Stimulated activated CD4-positive, alpha-beta T cell treated with anti-CD3 and anti-CD28 coated beads, Interleukin-12 subunit alpha, Interleukin-12 subunit beta, amount 100 ng/mL, for 24 hours (primary cell): ENCODE measurements around the gene COMMD1.
"Not testable (repeated sequence)": the region's sequence is repeated elsewhere in the genome, so short reads cannot be mapped to it uniquely, and the experiment has no call there.

ENCODE experiments used
- DNase-seq, 2 experiments: peaks; one replicate each; pipeline ENCODE4 v3.0.0-alpha.2; 2020; ENCODE audit warnings: low read depth in 2 of 2

COMMD1 gene

GRCh38 chr2:61966087-61966727, 60.7 kb downstream of the COMMD1 start:
- DNase-seq, result no peak

- DNase-seq, result no peak
Observed at GRCh38 chr2:61967262-61967661, 61.8 kb downstream of the COMMD1 start.

DNA sequence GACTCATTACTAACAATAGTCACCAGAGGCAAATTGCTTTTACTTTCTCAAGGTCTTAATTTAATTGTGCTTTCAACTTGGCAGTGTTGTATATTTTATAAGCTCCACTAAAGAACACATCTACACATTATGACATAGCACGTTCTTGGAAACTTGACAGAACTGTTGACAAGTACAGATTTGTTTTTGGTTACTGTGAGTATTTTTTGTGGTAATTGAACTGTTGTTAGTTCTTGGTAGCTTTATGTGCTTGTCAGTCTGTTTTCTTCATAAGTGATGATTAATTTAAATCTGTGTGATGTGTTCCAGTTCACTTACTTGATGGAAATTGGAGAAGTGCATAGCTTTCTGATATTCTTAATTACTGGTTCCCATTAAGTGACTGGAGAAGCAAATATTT, 63.9 kb downstream of the COMMD1 start:
- no peak for DNase-seq

DNA sequence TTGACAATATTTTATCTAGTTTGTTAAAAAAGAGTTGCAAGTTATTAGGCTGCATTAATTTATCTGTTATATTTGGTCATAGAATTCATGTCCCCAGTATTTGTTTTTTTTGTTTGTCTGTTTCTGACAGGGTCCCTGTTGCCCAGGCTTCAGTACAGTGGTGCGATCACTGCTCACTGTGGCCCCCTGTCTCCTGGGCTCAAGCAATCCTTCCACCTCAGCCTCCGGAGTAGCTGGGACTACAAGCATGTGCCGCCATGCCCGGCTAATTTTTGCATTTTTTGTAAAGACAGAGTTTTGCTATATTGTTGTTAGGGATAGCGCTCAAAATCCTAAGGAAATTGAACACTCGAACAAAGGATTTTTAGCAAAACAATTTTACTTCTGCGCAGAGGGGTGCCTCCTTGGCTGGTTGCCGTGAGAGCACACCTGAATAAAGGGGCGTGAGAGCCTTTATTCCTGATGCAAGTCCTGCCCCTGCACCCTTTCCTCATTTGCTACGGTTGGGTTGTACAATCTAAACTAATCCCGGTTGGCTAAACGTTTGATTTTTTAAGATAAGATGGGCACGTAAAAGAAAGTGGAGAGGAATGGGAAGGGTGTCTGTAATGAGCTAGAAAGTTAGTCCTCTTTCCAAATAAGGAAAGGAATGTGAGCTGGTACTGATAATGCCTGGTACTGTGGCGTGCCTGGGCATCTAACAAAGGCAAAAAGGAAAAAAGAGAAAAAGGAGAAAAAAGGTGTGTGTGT, 65.5 kb downstream of the COMMD1 start:
- DNase-seq, result no peak

DNA sequence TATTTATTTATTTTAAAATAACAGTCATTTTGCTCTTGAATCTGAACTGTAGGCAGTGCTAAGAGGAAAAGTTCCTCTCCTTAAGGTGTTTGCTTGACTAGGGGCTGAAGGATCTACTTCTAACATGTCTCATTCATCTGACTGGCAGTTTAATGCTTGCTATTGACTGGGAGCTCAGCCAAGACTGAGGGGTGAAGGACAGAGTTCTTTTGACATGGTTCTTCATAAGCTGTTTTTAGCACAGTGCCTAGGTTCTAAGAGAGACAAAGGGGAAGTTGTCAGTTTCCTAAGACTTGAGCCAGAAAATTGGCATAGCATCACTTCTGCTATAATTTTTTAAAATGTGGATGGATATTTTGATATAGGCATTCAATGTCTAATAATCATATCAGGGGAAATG, 73.0 kb downstream of the COMMD1 start:
- DNase-seq, result no peak

DNA sequence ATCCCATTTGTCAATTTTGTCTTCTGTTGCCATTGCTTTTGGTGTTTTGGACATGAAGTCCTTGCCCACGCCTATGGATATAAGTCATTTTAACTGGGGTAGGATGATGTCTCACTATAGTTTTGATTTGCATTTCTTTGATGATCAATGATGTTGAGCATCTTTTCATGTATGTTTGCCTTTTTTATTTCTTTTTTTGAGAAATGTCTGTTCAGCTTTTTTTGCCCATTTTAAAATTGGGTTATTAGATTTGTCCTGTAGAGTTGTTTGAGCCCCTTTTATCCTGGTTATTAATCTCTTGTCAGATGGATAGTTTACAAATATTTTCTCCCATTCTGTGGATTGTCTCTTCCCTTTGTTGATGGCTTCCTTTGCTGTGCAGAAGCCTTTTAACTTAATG, 75.3 kb downstream of the COMMD1 start:
- DNase-seq, result no peak

DNA sequence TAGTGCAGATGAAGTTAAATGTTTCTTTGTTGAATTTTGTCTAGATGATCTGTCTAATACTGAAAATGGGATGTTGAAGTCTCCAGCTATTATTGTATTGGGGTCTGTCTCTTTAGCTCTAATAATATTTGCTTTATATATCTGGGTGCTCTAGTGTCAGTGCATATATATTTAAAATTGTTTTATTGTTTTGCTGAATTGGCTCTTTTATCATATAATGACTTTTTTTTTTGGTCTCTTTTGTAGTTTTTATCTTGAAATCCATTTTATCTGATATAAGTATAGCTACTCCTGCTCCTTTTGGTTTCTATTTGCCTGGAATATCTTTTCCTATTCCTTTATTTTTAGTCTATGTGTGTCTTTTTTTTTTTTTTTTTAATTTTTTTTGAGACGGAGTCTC, 79.2 kb downstream of the COMMD1 start:
- no peak for DNase-seq

DNA sequence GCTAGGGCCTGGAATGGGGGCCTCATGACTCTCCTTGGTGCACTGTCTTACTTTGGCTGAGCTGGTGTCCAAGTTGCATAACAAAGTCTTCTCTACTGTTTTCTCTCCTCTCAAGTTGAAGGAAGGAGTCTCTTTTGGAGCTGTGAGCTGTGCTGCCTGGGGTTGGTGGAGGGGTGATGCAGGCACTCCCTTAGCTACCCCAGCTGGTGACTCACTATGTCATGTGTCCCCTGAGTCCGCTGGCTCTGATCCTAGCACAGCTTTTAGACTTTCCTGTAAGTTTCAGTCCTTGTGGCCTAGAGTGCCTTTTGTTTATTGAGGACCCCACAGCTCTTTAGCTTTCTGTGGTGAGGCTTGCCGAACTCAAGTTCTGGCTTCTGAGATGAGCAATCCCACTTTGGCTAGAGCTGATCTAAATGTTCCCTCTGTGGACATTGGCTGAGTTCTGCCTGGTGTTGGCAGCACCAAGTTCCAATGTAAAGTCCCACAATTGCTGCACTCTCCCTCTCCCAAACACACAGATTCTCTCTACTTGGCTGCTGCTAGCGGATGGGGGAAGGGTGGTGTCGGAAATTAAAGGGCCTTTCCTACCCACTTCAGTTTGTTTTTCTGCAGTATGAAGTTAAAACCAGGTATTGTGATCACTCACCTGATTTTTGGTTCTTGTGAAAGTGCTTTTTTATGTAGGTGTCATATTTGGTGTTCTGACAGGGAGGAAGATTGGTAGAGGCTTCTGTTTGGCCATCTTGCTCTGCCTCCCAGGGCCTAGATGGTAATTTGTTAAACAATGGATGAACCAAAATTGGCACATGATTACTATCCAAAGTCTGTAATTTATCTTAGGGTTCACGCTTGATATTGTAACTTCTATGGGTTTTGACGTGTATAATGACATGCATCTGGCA, 83.2 kb downstream of the COMMD1 start:
- DNase-seq, result no peak

GRCh38 chr2:61993422-61994024, 88.0 kb downstream of the COMMD1 start:
- DNase-seq, result no peak

GRCh38 chr2:61994531-61994930, 89.1 kb downstream of the COMMD1 start:
- DNase-seq, result no peak

- no peak for DNase-seq
Observed at GRCh38 chr2:61995065-61995464, 89.6 kb downstream of the COMMD1 start.

DNA sequence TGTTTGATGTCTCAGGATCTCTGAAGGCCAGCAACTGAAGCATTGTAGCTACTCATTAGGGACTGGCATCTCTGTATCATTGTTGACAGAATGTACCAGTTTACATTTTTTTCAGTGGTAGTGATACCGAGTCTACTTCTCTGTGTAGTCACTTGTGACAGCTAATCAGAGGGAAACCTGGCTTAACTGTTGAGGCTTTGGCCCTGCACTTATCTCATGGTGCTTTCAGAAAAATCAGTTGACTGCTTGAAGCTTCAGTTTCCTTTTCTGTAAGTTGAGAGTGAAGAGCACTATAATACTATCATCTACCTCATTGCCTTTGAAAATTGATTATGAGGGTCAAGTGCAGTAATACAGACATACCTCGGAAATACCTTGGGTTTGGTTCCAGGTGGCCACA, 90.0 kb downstream of the COMMD1 start:
- no peak for DNase-seq

DNA sequence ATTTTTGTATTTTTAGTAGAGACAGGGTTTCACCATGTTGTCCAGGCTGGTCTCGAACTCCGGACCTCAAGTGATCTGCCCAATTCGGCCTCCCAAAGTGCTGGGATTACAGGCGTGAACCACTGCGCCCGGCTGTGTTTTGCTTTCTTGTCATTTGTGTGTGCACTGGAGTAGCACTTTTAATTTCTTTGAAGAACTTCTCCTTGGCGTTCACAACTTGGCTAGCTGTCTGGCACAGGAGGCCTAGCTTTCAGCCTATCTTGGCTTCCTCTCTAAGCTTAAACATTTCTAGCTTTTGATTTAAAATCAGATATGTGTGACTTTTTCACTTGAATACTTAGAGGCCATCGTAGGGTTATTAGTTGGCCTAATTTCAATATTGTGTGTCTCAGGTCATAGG, 93.0 kb downstream of the COMMD1 start:
- no peak for DNase-seq

DNA sequence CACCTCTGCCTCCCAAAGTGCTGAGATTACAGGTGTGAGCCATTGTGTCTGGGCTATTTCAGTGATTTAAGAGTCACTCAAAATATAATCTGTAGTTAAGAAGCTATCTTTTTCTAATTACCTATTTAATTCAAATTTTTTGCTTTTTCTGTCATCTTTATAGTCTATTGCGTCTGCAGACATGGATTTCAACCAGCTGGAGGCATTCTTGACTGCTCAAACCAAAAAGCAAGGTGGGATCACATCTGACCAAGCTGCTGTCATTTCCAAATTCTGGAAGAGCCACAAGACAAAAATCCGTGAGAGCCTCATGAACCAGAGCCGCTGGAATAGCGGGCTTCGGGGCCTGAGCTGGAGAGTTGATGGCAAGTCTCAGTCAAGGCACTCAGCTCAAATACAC, 95.1 kb downstream of the COMMD1 start:
- no peak for DNase-seq

DNA sequence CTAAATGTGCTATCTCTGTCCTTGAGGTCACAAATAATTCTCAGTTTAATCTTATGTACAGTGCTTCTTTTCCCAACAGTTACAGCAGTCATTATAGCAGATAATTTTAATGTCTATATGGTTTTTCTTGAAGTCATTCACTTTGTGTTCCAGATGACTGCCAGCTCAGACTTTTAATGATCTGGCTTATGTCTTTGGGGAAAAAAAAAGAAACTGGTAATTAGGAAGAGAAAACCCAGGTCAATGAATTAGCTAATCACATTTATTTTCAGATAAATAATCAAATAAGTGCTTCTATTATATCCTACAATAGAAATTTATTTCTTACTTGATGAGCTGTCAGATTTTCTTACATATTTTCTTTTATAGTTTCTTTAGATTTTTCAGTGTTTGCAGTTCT, 96.0 kb downstream of the COMMD1 start:
- DNase-seq, result no peak

DNA sequence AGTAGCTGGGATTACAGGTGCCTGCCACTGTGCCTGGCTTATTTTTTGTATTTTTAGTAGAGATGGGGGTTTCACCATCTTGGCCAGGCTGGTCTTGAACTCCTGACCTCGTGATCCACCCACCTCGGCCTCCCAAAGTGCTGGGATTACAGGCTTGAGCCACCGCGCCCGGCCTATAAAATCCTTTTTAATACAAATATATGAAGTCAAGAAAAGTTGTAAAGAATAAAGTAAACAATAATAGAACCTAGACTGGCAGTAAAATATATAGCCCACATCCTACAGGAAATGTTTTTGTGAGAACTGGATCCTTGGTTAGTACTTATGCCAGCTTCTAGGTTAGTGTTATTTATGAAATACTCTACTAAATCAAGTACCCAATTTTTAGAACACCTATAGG, 99.0 kb downstream of the COMMD1 start:
- DNase-seq, result not testable (repeated sequence)

DNA sequence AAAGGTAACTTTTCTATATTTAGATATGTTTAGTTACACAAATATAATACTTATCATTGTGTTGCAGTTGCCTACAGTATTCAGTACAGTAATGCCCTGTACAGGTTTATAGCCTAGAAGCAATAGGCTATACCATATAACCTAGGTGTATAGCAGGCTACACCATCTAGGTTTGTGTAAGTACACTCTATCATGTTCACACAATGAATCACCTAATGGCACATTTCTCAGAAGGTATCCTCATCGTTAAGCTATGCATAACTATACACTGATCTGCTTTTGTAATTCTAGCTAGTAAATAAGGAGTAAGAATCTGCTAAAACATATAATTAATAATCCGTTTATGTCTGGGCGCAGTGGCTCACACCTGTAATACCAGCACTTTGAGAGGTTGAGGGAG, 102.1 kb downstream of the COMMD1 start:
- no peak for DNase-seq

DNA sequence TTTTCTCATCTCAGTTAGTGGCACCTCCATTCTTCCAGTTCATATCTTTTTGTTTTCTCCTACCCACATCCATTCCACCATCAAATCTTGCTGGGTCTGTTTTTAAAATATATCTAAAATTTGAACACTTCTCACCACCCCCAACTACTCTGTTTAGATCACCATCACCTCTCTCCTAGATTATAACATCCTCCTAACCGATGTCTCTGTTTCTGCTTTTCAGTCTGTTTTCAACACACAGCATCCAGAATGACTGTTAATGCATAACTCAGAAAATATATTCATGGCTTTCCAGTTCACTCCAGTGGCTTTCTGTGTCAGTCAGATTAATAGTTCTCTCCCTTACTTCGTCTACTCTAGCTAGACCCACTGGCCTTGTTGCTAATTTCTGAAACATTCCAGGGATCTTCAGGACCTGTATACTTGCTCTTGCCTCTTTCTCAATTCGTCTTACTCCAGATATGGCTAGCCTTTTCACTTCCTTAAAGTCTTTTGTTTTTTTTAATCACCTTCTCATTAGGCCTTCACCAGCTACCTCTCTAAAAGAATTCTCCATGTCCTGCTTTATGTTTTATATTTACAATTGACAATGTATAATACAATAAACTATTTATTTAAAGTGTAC, 105.3 kb downstream of the COMMD1 start:
- DNase-seq, result no peak

GRCh38 chr2:62013641-62014040, 108.2 kb downstream of the COMMD1 start:
- no peak for DNase-seq

DNA sequence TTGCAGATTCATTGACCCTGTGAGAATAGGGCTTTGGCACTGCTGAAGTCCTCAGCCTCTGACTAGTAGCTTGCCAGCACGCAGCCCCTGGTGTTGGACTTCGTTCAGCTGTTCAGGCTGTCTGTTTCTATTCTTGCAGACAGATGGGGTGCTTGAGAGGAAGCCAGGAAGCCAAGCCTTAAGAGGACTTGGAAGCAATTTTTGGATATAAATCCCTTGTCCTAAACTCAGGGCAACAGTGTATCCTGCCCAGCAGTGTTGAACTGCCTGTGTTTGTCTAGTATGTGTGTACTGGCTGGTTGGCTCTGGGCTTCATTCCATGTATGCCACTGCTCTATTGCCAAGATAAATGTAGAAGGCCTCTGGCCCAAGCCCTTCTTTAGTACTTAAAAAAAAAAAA, 108.6 kb downstream of the COMMD1 start:
- no peak for DNase-seq

GRCh38 chr2:62016957-62017356, 111.5 kb downstream of the COMMD1 start:
- DNase-seq, result no peak

- DNase-seq, result no peak
Observed at GRCh38 chr2:62029910-62030309, 124.4 kb downstream of the COMMD1 start.
